Daoy (cell line): Measurements from ENCODE around the gene REST. TPM values are rescaled to one million over a fixed set of nuclear protein-coding genes. Genes with fewer than 3 reads are reported as not detected.

Source experiments
- DNase-seq: peaks from one replicate; pipeline ENCODE4 v3.0.0-alpha.2; 2015; ENCODE audit warnings: low read depth
- total RNA-seq: library from RNA; depleted of rRNA; stranded (reverse); fragments of >200 nt; shearing (Covaris generic); gene quantifications from 2 replicates; pipeline ENCODE4 v1.2.3, GENCODE V29; 2014; rRNA removed

REST gene
- total RNA-seq, 1 experiment from 2014 or later: 13.1 TPM

- DNase-seq: peak; percentile 95
These were observed 69.8 kb downstream of the REST start, which contains the start of gene NOA1 for GRCh38 chr4:56977321-56978012. NOA1 (minus strand) TSS chr4:56977606; CDS start chr4:56977585, 21 bp downstream.

GRCh38 chr4:56978750-56979303 lies 71.1 kb downstream of the REST start, which contains the start of gene POLR2B:
POLR2B (plus strand) TSS chr4:56978896; CDS start chr4:56978986, 90 bp downstream.
- peak; percentile 84 for DNase-seq

GRCh38 chr4:56979421-56980072 lies 71.8 kb downstream of the REST start:
- DNase-seq: peak; percentile 34

GRCh38 chr4:56981795-56982201 lies 74.1 kb downstream of the REST start:
- peak; percentile 41 for DNase-seq

GRCh38 chr4:56986192-56986591 lies 78.5 kb downstream of the REST start:
- no peak for DNase-seq

- no peak for DNase-seq
These were observed 79.3 kb downstream of the REST start for GRCh38 chr4:56986952-56987351.

GRCh38 chr4:56990109-56990905 lies 82.6 kb downstream of the REST start:
- peak; percentile 6 for DNase-seq

GRCh38 chr4:56995525-56995924 lies 87.8 kb downstream of the REST start:
- DNase-seq: peak; percentile 1

GRCh38 chr4:56999751-57000150 lies 92.1 kb downstream of the REST start:
- DNase-seq: no peak

- no peak for DNase-seq
These were observed 105.9 kb downstream of the REST start for GRCh38 chr4:57013543-57014120.

Other genes starting within 250 kb of the REST start
- gene HOPX, start 226.6 kb upstream of the REST start, total RNA-seq: not detected in 2 replicates
- gene SPINK2, start 86.2 kb upstream of the REST start, total RNA-seq: not detected in 2 replicates
- 7.0 and 10.6 TPM in 2 replicates for gene NOA1, start 69.7 kb downstream of the REST start, total RNA-seq
- gene POLR2B, start 71.0 kb downstream of the REST start, total RNA-seq: 101 and 103 TPM in 2 replicates
- gene IGFBP7, start 202.5 kb downstream of the REST start, total RNA-seq: 173 and 263 TPM in 2 replicates